AG08396 (cell line): Measurements from ENCODE around the gene BCL2.

Source experiments
- DNase-seq: peaks from one replicate; pipeline ENCODE4 v3.0.0; 2012; ENCODE audit warnings: low spot score, mixed read lengths

BCL2 gene

DNA sequence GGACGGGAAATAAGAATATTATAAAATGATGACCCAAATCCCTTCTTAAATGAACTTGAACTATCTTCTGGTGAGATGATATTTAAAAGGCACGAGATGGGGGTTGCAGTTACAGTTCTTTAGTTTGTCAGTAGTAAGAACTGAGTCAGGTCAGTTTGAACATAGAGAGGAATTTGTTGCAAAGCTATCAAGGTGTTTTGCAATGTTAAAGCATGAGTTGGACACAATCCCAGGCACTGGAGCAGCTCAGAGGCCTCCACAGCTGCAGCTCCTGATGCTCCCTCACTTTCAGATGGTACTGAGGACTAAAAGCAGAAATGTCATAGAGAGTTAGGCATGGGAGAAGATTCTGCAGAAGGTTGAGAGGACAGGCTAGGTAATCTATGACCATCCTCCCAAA, 236.0 kb downstream of the BCL2 start:
- DNase-seq = no peak

DNA sequence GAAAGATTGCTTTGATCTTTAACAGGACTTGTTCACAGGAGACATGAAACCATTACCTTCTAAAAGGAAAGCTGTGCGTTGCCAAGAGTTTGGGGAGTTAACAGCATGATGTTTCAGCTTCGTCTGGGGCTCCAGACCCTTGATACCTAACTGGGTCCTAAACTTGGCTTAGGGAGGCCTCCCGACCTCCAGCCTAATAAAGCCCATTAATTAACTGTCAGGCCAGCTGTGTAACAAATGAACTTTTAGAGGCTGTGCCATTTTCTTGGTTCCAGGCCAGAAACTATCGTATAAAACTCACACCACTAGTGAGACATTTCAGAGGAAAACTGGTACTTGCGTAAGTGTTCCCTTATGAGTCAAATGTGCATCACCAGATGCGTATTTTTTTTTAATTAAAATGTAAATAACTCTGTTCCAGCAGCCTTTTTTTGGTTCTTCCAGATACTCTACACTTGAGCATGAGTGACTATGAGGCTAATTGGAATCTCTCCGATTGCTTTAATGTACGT, 236.5 kb downstream of the BCL2 start:
- DNase-seq = no peak

DNA sequence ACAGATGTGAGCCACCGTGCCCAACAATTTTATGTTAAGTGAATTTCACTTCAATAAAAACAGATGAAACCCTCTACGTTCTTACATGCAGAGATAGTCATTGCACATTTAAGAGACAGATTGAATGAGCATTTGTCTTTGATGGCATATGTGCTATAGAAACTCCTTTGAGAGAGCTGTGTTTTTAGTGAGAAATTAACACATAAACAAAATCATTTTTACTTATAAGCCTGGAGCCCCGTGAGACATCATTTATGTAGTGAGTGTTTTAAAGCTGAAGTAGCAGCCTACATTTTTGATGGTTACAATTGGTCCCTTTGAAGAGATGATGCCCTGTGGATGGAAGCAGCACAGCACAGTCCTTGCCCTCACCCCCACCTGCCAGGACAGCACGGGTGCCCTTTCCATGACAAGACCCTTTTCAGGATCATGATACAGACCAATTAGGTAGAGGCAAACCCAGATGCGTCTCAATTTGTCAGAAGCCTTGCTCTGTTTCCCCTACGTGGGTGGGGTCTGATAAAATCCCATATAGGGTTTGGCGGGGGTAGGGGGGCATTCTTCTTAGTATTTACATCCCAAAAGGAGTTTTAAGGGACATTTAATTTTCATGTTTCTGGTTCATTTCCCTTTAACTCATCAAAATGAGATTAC, 237.1 kb downstream of the BCL2 start:
- DNase-seq = no peak

DNA sequence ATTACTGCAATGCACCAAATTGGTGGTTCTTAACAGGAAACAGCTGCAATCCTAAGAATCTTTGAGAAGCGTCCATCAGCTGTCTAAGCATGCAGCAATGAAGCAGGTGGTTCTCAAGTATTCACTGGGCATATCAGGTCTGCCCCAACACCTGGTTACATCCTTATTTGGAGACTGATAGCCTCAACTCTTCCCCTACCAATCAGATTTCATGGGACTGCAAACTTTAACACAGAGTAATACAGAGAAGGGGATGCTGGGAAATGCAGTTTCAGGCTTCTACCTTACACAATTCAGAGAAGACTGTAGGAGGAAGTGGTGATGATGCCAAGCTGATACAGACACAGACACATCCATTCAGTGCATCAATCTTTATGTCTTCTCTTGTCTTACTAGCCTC, 240.5 kb downstream of the BCL2 start:
- DNase-seq = no peak

DNA sequence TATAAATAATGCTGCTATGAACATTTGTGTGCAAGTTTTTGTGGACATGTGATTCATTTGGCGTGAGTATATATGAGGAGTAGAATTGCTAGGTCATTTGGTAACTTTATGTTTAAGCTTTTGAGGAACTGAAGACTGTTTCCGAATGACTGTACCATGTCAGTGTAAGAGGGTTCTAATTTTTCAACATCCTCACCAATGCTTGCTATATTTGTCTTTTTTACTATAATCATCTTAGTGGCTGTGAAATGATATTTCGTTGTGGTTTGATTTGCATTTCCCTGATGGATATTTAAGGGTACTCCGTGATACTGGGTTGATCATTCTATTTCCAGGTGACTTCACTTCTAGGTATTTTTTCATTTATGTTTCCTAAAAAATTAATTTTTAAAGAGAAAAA, 241.1 kb downstream of the BCL2 start:
- no peak for DNase-seq

DNA sequence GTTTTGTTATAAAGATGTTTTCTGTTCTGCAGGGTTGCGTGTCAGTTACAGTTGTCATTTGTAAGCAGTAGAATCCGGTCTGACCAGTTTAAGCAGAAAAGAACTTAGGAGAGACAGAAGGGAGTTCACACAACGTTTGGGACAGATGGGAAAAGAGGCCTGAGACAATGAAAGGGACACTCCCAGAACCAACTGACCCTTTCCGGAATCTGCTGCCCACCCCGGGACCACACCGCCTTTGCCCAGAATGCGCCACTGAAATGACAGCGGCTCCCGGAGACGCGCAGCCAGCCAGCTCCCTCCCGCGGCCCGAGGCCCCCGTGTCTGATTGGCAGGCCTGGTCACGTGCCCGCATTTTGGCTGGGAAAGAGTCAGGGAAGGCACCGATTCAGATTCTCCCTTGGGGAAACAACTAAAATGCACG, 244.6 kb downstream of the BCL2 start:
- DNase-seq = peak; percentile 82

DNA sequence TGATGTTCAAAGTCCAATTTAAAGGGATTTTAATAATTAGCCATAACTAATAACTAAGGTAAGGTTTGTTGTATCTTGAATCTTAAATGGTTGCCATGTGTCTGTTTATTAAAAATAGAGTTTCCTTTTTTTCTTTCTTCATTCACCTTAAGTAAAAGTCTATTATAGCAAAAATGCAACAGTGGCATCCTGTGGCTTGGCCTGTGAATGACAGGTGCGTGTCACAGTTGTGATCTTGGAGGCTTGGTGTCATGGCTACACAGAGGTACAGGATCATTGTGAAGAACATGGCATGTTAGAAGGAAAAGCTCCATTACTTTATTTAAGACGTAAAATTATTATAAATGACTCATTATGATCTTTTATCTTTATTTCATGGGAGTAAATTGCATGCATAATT, 246.1 kb downstream of the BCL2 start:
- no peak for DNase-seq
